Glomerular endothelial cell (primary cell): Measurements from ENCODE around the gene MUC16. TPM values are rescaled to one million over a fixed set of nuclear protein-coding genes. Genes with fewer than 3 reads are reported as not detected.
"Not testable (repeated sequence)": the region's sequence is repeated elsewhere in the genome, so short reads cannot be mapped to it uniquely, and the experiment has no call there.

Experiments
- DNase-seq: peaks from one replicate; pipeline ENCODE4 v3.0.0-alpha.2; 2011; ENCODE audit warnings: low read depth, low spot score; ENCODE audit errors: extremely low read depth
- total RNA-seq: library from RNA; depleted of rRNA; stranded (reverse); fragments of >200 nt; gene quantifications from 2 replicates; pipeline ENCODE4 v1.2.3, GENCODE V29; 2015

MUC16 gene
- not detected in 2 replicates for total RNA-seq

- no peak for DNase-seq
Measured at GRCh38 chr19:9009935-9010651, at the start of gene MUC16. Gene MUC16 (minus strand): TSS chr19:9010409.

- no peak for DNase-seq
Measured at GRCh38 chr19:9058905-9059667, 48.9 kb upstream of the MUC16 start.

- DNase-seq: no peak
Measured at GRCh38 chr19:9057505-9058258, 47.5 kb upstream of the MUC16 start.

- not testable (repeated sequence) for DNase-seq
Measured at GRCh38 chr19:9056131-9056530, 45.9 kb upstream of the MUC16 start.

GRCh38 chr19:9054765-9055164, 44.6 kb upstream of the MUC16 start:
- no peak for DNase-seq

GRCh38 chr19:9054207-9054606, 44.0 kb upstream of the MUC16 start:
- DNase-seq: no peak

GRCh38 chr19:9053674-9054073, 43.5 kb upstream of the MUC16 start:
- not testable (repeated sequence) for DNase-seq

- DNase-seq: no peak
Measured at GRCh38 chr19:9052894-9053293, 42.7 kb upstream of the MUC16 start.

GRCh38 chr19:9046694-9047093, 36.5 kb upstream of the MUC16 start:
- DNase-seq: no peak

- DNase-seq: no peak
Measured at GRCh38 chr19:9044449-9044848, 34.2 kb upstream of the MUC16 start.

GRCh38 chr19:9043524-9043923, 33.3 kb upstream of the MUC16 start:
- no peak for DNase-seq

- no peak for DNase-seq
Measured at GRCh38 chr19:9041023-9041422, 30.8 kb upstream of the MUC16 start.

- DNase-seq: no peak
Measured at GRCh38 chr19:9040131-9040530, 29.9 kb upstream of the MUC16 start.

GRCh38 chr19:9039728-9040127, 29.5 kb upstream of the MUC16 start:
- DNase-seq: no peak

GRCh38 chr19:9037400-9038062, 27.3 kb upstream of the MUC16 start:
- DNase-seq: no peak

GRCh38 chr19:9032136-9032631, 22.0 kb upstream of the MUC16 start:
- DNase-seq: no peak

- DNase-seq: no peak
Measured at GRCh38 chr19:9018163-9018875, 8.1 kb upstream of the MUC16 start.

- no peak for DNase-seq
Measured at GRCh38 chr19:9014803-9015202, 4.6 kb upstream of the MUC16 start.

GRCh38 chr19:9013988-9014387, 3.8 kb upstream of the MUC16 start:
- DNase-seq: no peak

- DNase-seq: no peak
Measured at GRCh38 chr19:9011875-9012274, 1.7 kb upstream of the MUC16 start.
